PFSK-1 (cell line): ENCODE data around the gene SLC41A1.

ENCODE experiments used
- FOXP2 ChIP-seq: optimal IDR thresholded peaks from 2 replicates; pipeline ENCODE3; 2011; ENCODE audit warnings: borderline replicate concordance, control low read depth, inconsistent platforms; ENCODE audit not compliant: insufficient read depth; ENCODE audit errors: extremely low read length, extremely low read depth
- POLR2AphosphoS5 ChIP-seq: IDR thresholded peaks from 2 replicates; pipeline ENCODE4 v1.6.1; 2012; ENCODE audit warnings: low read depth, mild to moderate bottlenecking, control low read depth, low read length, moderate library complexity
- REST ChIP-seq, 2 experiments: IDR thresholded peaks; 2 replicates each; pipeline versions ENCODE4 v1.6.1 to v1.8.0; 2011 to 2012; ENCODE audit warnings: low read depth in 2 of 2, low read length in 2 of 2, control low read depth in 1 of 2, inconsistent platforms in 1 of 2, mild to moderate bottlenecking in 1 of 2, moderate library complexity in 1 of 2; ENCODE audit not compliant: insufficient read depth in 1 of 2
- SIN3A ChIP-seq: IDR thresholded peaks from 2 replicates; pipeline ENCODE4 v1.6.1; 2012; ENCODE audit warnings: mild to moderate bottlenecking, low read length, moderate library complexity, borderline replicate concordance; ENCODE audit not compliant: insufficient read depth
- TAF1 ChIP-seq: IDR thresholded peaks from 2 replicates; pipeline ENCODE4 v1.6.1; 2012; ENCODE audit warnings: low read length, control low read depth, borderline replicate concordance; ENCODE audit not compliant: insufficient read depth

SLC41A1 gene

GRCh38 chr1:205763980-205764379 is 49.0 kb downstream of the SLC41A1 start:
- TF ChIP-seq SIN3A: no peak
- TF ChIP-seq FOXP2: no peak
- no peak for TF ChIP-seq REST (IDR thresholded peaks at IDR 0.05; ENCODE audit: insufficient read depth in 1 of 2, low read depth in 2 of 2, low read length in 2 of 2)
- TF ChIP-seq TAF1: no peak
- no peak for TF ChIP-seq POLR2AphosphoS5

DNA sequence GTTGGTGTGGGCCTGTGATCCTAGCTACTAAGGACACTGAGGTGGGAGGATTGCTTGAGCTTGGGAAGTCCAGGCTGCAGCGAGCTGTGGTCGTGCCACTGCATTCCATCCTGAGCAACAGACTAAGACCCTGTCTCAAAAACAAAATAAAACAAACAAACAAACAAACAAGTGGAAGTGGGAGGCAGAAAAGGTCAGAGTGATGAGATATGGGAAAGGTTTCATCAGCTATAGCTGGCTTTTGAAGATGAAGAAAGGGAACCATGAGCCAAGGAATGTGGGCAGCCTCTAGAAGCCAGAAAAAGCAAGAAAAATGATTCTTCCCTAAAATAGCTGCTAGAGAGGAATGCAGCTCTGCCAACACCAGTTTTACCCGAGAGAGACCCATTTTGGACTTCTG is 52.4 kb downstream of the SLC41A1 start:
- TF ChIP-seq SIN3A (no peak), POLR2AphosphoS5 (no peak), REST (IDR thresholded peaks at IDR 0.05; ENCODE audit: insufficient read depth in 1 of 2, low read depth in 2 of 2, low read length in 2 of 2) (no peak), TAF1 (no peak), FOXP2 (no peak)

DNA sequence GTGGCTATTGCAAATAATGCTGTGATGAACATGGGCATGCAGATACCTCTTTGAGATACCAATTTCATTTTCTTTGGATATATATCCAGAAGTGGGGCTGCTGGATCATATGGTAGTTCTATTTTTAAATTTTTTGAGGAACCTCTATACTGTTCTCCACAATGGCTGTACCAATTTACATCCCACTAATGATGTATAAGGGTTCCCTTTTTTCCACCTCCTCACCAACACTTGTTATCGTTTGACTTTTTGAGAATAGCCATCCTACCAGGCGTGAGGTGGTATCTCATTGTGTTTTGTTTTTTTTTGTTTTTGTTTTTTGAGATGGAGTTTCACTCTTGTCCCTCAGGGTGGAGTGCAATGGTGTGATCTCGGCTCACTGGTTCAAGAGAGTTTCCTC is 56.4 kb downstream of the SLC41A1 start:
- TF ChIP-seq SIN3A: no peak
- TF ChIP-seq FOXP2: no peak
- no peak for TF ChIP-seq REST (IDR thresholded peaks at IDR 0.05; ENCODE audit: insufficient read depth in 1 of 2, low read depth in 2 of 2, low read length in 2 of 2)
- TF ChIP-seq POLR2AphosphoS5: no peak
- no peak for TF ChIP-seq TAF1

GRCh38 chr1:205754857-205755256 is 58.1 kb downstream of the SLC41A1 start:
- no peak for TF ChIP-seq POLR2AphosphoS5
- no peak for TF ChIP-seq REST (IDR thresholded peaks at IDR 0.05; ENCODE audit: insufficient read depth in 1 of 2, low read depth in 2 of 2, low read length in 2 of 2)
- TF ChIP-seq SIN3A: no peak
- TF ChIP-seq FOXP2: no peak
- no peak for TF ChIP-seq TAF1

DNA sequence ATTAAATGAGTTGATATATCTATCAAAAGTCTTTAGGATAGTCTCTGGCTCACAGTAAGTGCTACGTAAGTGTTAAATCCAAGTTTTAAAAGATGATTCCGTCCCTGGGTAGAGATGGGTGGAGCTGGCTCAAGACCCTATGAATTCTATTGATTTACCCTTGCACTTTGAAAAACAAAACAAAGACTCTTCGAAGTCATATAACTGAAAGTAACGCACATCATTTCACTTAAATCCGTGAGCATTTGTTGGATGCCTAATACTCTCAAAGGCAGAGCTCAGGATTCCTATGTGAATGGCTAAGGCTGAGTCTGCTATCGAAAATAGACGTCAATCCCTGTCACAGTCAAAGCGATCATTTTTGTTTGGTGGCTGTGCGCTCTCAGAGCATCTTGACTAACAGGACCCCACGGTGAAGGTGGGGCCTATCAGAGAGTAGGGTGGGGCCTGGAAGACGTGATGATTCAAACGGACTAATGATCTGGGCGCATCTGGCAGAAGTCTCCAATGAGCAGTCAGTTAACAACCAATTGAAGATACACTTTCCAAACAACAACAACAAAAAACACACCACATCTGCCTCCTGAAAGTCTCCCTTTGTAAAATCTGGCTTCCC is 61.9 kb downstream of the SLC41A1 start:
- TF ChIP-seq POLR2AphosphoS5 (no peak), SIN3A (no peak), TAF1 (no peak), FOXP2 (no peak), REST (IDR thresholded peaks at IDR 0.05; ENCODE audit: insufficient read depth in 1 of 2, low read depth in 2 of 2, low read length in 2 of 2) (no peak)
